Lower leg skin (tissue), 3 donors: Measurements from ENCODE around the gene NUDT17.

ENCODE experiments used
- CTCF ChIP-seq, 3 donors: fragments of 450-650 bp; IDR thresholded peaks; one replicate each; pipeline ENCODE4 v1.5.1; 2016; ENCODE audit warnings: antibody characterized with exemption in 3 of 3, mild to moderate bottlenecking in 3 of 3, moderate library complexity in 2 of 3
- POLR2A ChIP-seq, 2 donors: fragments of 450-650 bp; IDR thresholded peaks; one replicate each; pipeline ENCODE4 v1.6.1; 2016 to 2017; ENCODE audit warnings: antibody characterized with exemption in 2 of 2, mild to moderate bottlenecking in 1 of 2, moderate library complexity in 1 of 2

- no peak for TF ChIP-seq CTCF (IDR thresholded peaks at IDR 0.05)
- no peak for TF ChIP-seq POLR2A (IDR thresholded peaks at IDR 0.05)
Measured at GRCh38 chr1:145868232-145868631, 22.8 kb downstream of the NUDT17 start.
